Mesothelial cell of epicardium (in vitro differentiated cells): Measurements from ENCODE around the gene LARP7. TPM values are rescaled to one million over a fixed set of nuclear protein-coding genes. Genes with fewer than 3 reads are reported as not detected.
"Not testable (repeated sequence)": the region's sequence is repeated elsewhere in the genome, so short reads cannot be mapped to it uniquely, and the experiment has no call there.

Source experiments
- DNase-seq, 2 experiments: peaks; one replicate each; pipeline ENCODE4 v3.0.0; 2021; ENCODE audit warnings: low spot score in 2 of 2; ENCODE audit not compliant: unreplicated experiment in 2 of 2
- H3K27ac Mint-ChIP-seq: 2 replicates; pipeline ENCODE4 v1.8.0; 2021; ENCODE audit warnings: mixed read lengths
- H3K27me3 Mint-ChIP-seq: 2 replicates; pipeline ENCODE4 v1.8.0; 2021; ENCODE audit warnings: low read depth, mixed read lengths
- H3K36me3 Mint-ChIP-seq: 2 replicates; pipeline ENCODE4 v1.8.0; 2021; ENCODE audit warnings: mixed read lengths
- H3K4me1 Mint-ChIP-seq: 2 replicates; pipeline ENCODE4 v1.8.0; 2021; ENCODE audit warnings: mixed read lengths
- H3K4me3 Mint-ChIP-seq: 2 replicates; pipeline ENCODE4 v1.8.0; 2021; ENCODE audit warnings: mild to moderate bottlenecking, moderate library complexity, mixed read lengths
- H3K9me3 Mint-ChIP-seq: 2 replicates; pipeline ENCODE4 v1.8.0; 2021; ENCODE audit warnings: mixed read lengths
- microRNA-seq: library from miRNA; unstranded; fragments of <30 nt; microRNA quantifications from one replicate; pipeline ENCODE4 v1.2.0, GENCODE V29; 2021; ENCODE audit warnings: inconsistent platforms, mixed read lengths
- total RNA-seq: library from RNA; stranded (reverse); gene quantifications from 3 replicates; pipeline ENCODE4 v1.2.1, GENCODE V29; 2021
- TF ChIP-seq, protein P1 (sequence below): fragments of 200-600 bp; sonication (generic); IDR thresholded peaks from one replicate; pipeline ENCODE4 v1.5.0; 2021; ENCODE audit warnings: antibody characterized with exemption; ENCODE audit not compliant: unreplicated experiment

LARP7 gene
- total RNA-seq, 1 donor from 2014 or later, result 46.9 TPM

DNA sequence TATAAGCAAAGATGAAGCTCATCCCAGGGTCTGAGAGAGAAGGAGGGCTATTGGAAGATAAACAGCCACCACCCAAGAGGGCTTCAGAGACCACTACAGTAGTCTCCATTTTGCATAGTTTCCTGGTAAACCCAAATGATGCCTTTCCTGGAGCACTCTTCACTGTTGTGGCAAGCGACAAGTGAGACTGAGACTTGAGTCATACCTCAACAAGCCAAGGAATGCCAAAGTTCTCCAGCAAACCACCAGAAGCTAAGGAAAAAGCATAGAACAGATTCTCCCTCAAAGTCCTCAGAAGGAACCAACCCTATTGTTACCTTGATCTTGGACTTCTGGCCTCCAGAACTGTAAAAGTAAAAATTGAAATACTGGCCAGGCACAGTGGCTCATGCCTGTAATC, 65.9 kb downstream of the LARP7 start:
- H3K27me3 Mint-ChIP-seq, result peaks cover 63% of the 10 kb centered on the region
- no peak overlapping the region for H3K4me3 Mint-ChIP-seq
- H3K36me3 Mint-ChIP-seq, result no peaks in the 10 kb centered on the region
- TF ChIP-seq, protein P1, sequence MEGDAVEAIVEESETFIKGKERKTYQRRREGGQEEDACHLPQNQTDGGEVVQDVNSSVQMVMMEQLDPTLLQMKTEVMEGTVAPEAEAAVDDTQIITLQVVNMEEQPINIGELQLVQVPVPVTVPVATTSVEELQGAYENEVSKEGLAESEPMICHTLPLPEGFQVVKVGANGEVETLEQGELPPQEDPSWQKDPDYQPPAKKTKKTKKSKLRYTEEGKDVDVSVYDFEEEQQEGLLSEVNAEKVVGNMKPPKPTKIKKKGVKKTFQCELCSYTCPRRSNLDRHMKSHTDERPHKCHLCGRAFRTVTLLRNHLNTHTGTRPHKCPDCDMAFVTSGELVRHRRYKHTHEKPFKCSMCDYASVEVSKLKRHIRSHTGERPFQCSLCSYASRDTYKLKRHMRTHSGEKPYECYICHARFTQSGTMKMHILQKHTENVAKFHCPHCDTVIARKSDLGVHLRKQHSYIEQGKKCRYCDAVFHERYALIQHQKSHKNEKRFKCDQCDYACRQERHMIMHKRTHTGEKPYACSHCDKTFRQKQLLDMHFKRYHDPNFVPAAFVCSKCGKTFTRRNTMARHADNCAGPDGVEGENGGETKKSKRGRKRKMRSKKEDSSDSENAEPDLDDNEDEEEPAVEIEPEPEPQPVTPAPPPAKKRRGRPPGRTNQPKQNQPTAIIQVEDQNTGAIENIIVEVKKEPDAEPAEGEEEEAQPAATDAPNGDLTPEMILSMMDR, result no peak
- peaks cover 18% of the 10 kb centered on the region for H3K4me1 Mint-ChIP-seq
- no peak overlapping the region for H3K27ac Mint-ChIP-seq
- H3K9me3 Mint-ChIP-seq, result no peaks in the 10 kb centered on the region
- no peak for DNase-seq

- no peak for DNase-seq
- no peaks in the 10 kb centered on the region for H3K9me3 Mint-ChIP-seq
- TF ChIP-seq, protein P1, result no peak
- H3K4me1 Mint-ChIP-seq, result peaks cover 18% of the 10 kb centered on the region
- peak overlapping the region; percentile 71 for H3K4me3 Mint-ChIP-seq
- peaks cover 69% of the 10 kb centered on the region for H3K27me3 Mint-ChIP-seq
- H3K27ac Mint-ChIP-seq, result no peak overlapping the region
- H3K36me3 Mint-ChIP-seq, result no peaks in the 10 kb centered on the region
These were observed 67.4 kb downstream of the LARP7 start for GRCh38 chr4:112704322-112704721.

- Mint-ChIP-seq H3K36me3 (no peaks in the 10 kb centered on the region), H3K27ac (no peak overlapping the region), H3K9me3 (no peaks in the 10 kb centered on the region), H3K4me1 (peaks cover 18% of the 10 kb centered on the region), H3K4me3 (peak overlapping the region; percentile 71), H3K27me3 (peaks cover 71% of the 10 kb centered on the region)
- peak; percentile 47 to 77 for DNase-seq
- TF ChIP-seq, protein P1, result no peak
These were observed 68.3 kb downstream of the LARP7 start for GRCh38 chr4:112704991-112705845.

DNA sequence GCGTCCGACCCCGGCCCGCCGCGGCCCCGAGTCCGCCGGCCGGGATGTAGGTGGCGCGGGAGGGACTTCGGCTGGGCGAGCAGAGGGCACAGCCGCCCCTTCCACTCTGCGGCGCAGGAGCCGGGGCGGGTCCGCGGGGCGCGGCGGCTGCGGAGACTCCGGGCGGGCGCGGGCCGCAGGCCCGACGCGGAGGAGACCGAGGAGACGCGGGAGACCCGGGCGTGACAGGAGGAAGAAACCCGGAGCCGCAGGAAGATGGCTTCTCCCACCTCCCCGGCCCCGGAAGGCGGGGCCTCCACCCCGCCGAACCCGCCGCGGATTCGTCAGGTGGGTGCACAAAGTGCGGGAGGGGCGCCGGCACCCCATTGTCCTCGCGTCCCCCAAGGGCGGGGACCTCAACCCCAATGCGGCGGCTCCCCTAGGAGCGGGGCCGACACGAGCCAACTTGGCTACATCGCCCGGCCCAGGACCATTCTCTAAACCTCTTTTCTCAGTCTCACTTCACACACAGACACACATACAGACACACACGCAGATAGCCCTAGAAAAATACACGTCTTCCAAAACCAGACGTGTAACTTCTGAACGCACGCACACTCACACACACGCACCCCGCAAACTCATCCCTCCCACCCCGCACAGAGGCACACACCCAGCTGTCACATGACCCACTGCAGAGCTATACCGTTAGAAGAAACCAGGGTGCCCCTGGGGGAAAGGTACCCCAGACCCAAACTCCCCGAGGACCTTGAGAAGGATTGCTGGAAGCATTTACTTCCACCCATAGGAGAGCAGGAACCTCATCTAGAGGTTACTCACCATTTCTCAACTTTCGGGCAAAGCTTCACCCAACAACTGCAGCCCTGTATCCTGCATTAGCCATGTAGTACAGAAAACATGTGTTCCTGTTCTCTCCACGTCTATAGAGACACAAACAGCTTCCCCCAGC, 69.2 kb downstream of the LARP7 start:
- H3K27ac Mint-ChIP-seq, H3K9me3 Mint-ChIP-seq, DNase-seq, H3K36me3 Mint-ChIP-seq: not testable (repeated sequence)
- H3K27me3 Mint-ChIP-seq, result peaks cover 64% of the 10 kb centered on the region
- peak overlapping the region; percentile 84 for H3K4me3 Mint-ChIP-seq
- H3K4me1 Mint-ChIP-seq, result peaks cover 18% of the 10 kb centered on the region

GRCh38 chr4:112706840-112707207, 69.9 kb downstream of the LARP7 start:
- no peaks in the 10 kb centered on the region for H3K36me3 Mint-ChIP-seq
- no peaks in the 10 kb centered on the region for H3K9me3 Mint-ChIP-seq
- no peak for DNase-seq
- TF ChIP-seq, protein P1, result no peak
- H3K27ac Mint-ChIP-seq, result no peak overlapping the region
- peaks cover 62% of the 10 kb centered on the region for H3K27me3 Mint-ChIP-seq
- H3K4me1 Mint-ChIP-seq, result peaks cover 18% of the 10 kb centered on the region
- H3K4me3 Mint-ChIP-seq, result peak overlapping the region; percentile 84

Small RNA genes lying within 50 kb of the gene (microRNA-seq; reads per million reads assigned to microRNA genes)
- gene MIR302A (937 reads per million, percentile 79 among the genes with 10 or more reads in this experiment), gene MIR302B (842 reads per million, percentile 78 among the genes with 10 or more reads in this experiment), gene MIR302C (145 reads per million, percentile 64 among the genes with 10 or more reads in this experiment), gene MIR302D (582 reads per million, percentile 76 among the genes with 10 or more reads in this experiment), gene MIR367 (not detected)

Other genes with a start within 250 kb of the LARP7 start
- gene NEUROG2, start 121.0 kb upstream of the LARP7 start, total RNA-seq, result not detected in 3 replicates
- 17.9 to 20.1 TPM (median 18.6 TPM) in 3 replicates for gene ZGRF1, start 234 bp upstream of the LARP7 start, total RNA-seq